IMR-90 (cell line): ENCODE data around the gene PLXND1. TPM values are rescaled to one million over a fixed set of nuclear protein-coding genes. Genes with fewer than 3 reads are reported as not detected.

Source experiments
- ATAC-seq: fragments of 200-7000 bp; cut with Tn5 transposase; 2 replicates; pipeline ENCODE4 v1.9.1; 2020; ENCODE audit warnings: low read depth, mild to moderate bottlenecking, moderate library complexity
- BruUV-seq: library from RNA; stranded (reverse); fragments of 400-500 nt; replicated peaks from 2 replicates; lab custom pipeline; 2021; lab: Mats Ljungman, UMichigan
- CTCF ChIA-PET: fragments of 300-600 bp; formaldehyde crosslinking; extraction: SDS; loops from one replicate; lab custom pipeline; 2021; ENCODE audit warnings: antibody characterized with exemption; lab: Yijun Ruan, JAX
- POLR2A ChIA-PET: fragments of 300-600 bp; sonication (Branson Sonifier 250); formaldehyde crosslinking; loops from one replicate; lab custom pipeline; 2022; ENCODE audit warnings: antibody characterized with exemption; ENCODE audit not compliant: unreplicated experiment; lab: Charles Lee
- DNase-seq: peaks from one replicate; pipeline ENCODE4 v3.0.0; 2013
- H2AFZ ChIP-seq: replicated peaks from 2 replicates; pipeline ENCODE3; 2013; ENCODE audit warnings: low read length, mild to moderate bottlenecking; ENCODE audit not compliant: poor library complexity
- H2AK5ac ChIP-seq: 2 replicates; pipeline ENCODE4 v1.6.1; 2013; ENCODE audit warnings: low read depth, low read length, inconsistent platforms
- H2AK9ac ChIP-seq: replicated peaks from 2 replicates; pipeline ENCODE3; 2013; ENCODE audit warnings: mild to moderate bottlenecking, low read depth, low read length, moderate library complexity; ENCODE audit not compliant: poor library complexity
- H2BK120ac ChIP-seq: 2 replicates; pipeline ENCODE4 v1.6.1; 2013; ENCODE audit warnings: low read depth, low read length, inconsistent platforms
- H2BK15ac ChIP-seq: 3 replicates; pipeline ENCODE4 v1.6.1; 2013; ENCODE audit warnings: low read depth, low read length, inconsistent platforms
- H2BK20ac ChIP-seq: 2 replicates; pipeline ENCODE4 v1.6.1; 2013; ENCODE audit warnings: low read depth, mild to moderate bottlenecking, inconsistent platforms, low read length, moderate library complexity
- H2BK5ac ChIP-seq: 2 replicates; pipeline ENCODE4 v1.6.1; 2013; ENCODE audit warnings: mild to moderate bottlenecking, low read depth, low read length, inconsistent platforms; ENCODE audit not compliant: poor library complexity, severe bottlenecking
- H3K14ac ChIP-seq: replicated peaks from 2 replicates; pipeline ENCODE4 v1.6.1; 2013; ENCODE audit warnings: low read depth, low read length, inconsistent platforms
- H3K18ac ChIP-seq: 2 replicates; pipeline ENCODE4 v1.6.1; 2013; ENCODE audit warnings: low read depth, low read length, control low read depth
- H3K23ac ChIP-seq: 2 replicates; pipeline ENCODE4 v1.6.1; 2013; ENCODE audit warnings: low read depth, low read length, inconsistent platforms
- H3K27ac ChIP-seq: 2 replicates; pipeline ENCODE4 v1.5.1; 2013; ENCODE audit warnings: mild to moderate bottlenecking, control low read depth, low read length; ENCODE audit not compliant: insufficient read depth
- H3K27me3 ChIP-seq: 2 replicates; pipeline ENCODE4 v1.6.1; 2013; ENCODE audit warnings: low read length; ENCODE audit not compliant: control insufficient read depth, insufficient read depth
- H3K36me3 ChIP-seq: 2 replicates; pipeline ENCODE4 v1.6.1; 2013; ENCODE audit warnings: low read length, mixed read lengths; ENCODE audit not compliant: control insufficient read depth, insufficient read depth
- H3K4ac ChIP-seq: 2 replicates; pipeline ENCODE4 v1.6.1; 2013; ENCODE audit warnings: low read depth, low read length, inconsistent platforms
- H3K4me1 ChIP-seq: 2 replicates; pipeline ENCODE4 v1.6.1; 2013; ENCODE audit warnings: low read length, mixed read lengths; ENCODE audit not compliant: control insufficient read depth, insufficient read depth
- H3K4me2 ChIP-seq: 2 replicates; pipeline ENCODE4 v1.6.1; 2013; ENCODE audit warnings: low read depth, mild to moderate bottlenecking, control low read depth, low read length, moderate library complexity
- H3K4me3 ChIP-seq: 2 replicates; pipeline ENCODE4 v1.5.1; 2013; ENCODE audit warnings: low read depth, mild to moderate bottlenecking, control low read depth, low read length, moderate library complexity; ENCODE audit not compliant: insufficient read depth
- H3K56ac ChIP-seq: 2 replicates; pipeline ENCODE4 v1.6.1; 2013; ENCODE audit warnings: low read length, inconsistent platforms; ENCODE audit not compliant: insufficient read depth; ENCODE audit errors: extremely low read depth
- H3K79me1 ChIP-seq, 2 experiments: 2 replicates each; pipeline ENCODE4 v1.6.1; 2013; ENCODE audit warnings: low read length in 2 of 2, inconsistent platforms in 1 of 2, low read depth in 1 of 2
- H3K9ac ChIP-seq: 2 replicates; pipeline ENCODE4 v1.6.1; 2013; ENCODE audit warnings: low read depth, low read length, control low read depth
- H3K9me1 ChIP-seq: 2 replicates; pipeline ENCODE4 v1.6.1; 2013; ENCODE audit warnings: low read length, inconsistent platforms; ENCODE audit not compliant: insufficient read depth
- H3K9me3 ChIP-seq: 2 replicates; pipeline ENCODE4 v1.6.1; 2013; ENCODE audit warnings: low read length; ENCODE audit not compliant: control insufficient read depth, insufficient read depth
- H4K20me1 ChIP-seq: 2 replicates; pipeline ENCODE4 v1.6.1; 2013; ENCODE audit warnings: low read length, inconsistent platforms; ENCODE audit not compliant: insufficient read depth
- H4K5ac ChIP-seq: 2 replicates; pipeline ENCODE4 v1.6.1; 2013; ENCODE audit warnings: mild to moderate bottlenecking, low read depth, low read length, control low read depth
- H4K8ac ChIP-seq, 2 experiments: 2 replicates each; pipeline ENCODE4 v1.6.1; 2013; ENCODE audit warnings: low read depth in 2 of 2, low read length in 2 of 2, control low read depth in 1 of 2, inconsistent platforms in 1 of 2
- H4K91ac ChIP-seq: 2 replicates; pipeline ENCODE4 v1.6.1; 2013; ENCODE audit warnings: low read depth, low read length, inconsistent platforms; ENCODE audit not compliant: insufficient read depth
- BHLHE40 ChIP-seq: fragments of 150-350 bp; IDR thresholded peaks from 2 replicates; pipeline ENCODE4 v1.6.1; 2016; ENCODE audit warnings: mild to moderate bottlenecking, low read depth, low read length
- CEBPB ChIP-seq: IDR thresholded peaks from 2 replicates; pipeline ENCODE4 v1.6.1; 2012; ENCODE audit warnings: low read depth, low read length, improper control_type of control experiment
- CHD1 ChIP-seq: IDR thresholded peaks from 2 replicates; pipeline ENCODE4 v1.6.1; 2012; ENCODE audit warnings: low read depth, low read length, improper control_type of control experiment
- FOS ChIP-seq: fragments of 150-350 bp; IDR thresholded peaks from 2 replicates; pipeline ENCODE4 v1.6.1; 2016; ENCODE audit warnings: low read depth, low read length
- MAFK ChIP-seq: IDR thresholded peaks from 2 replicates; pipeline ENCODE4 v1.6.1; 2012; ENCODE audit warnings: low read depth, low read length, improper control_type of control experiment
- MAZ ChIP-seq: IDR thresholded peaks from 2 replicates; pipeline ENCODE4 v1.6.1; 2012; ENCODE audit warnings: low read depth, mild to moderate bottlenecking, low read length, improper control_type of control experiment, moderate library complexity, borderline replicate concordance
- MXI1 ChIP-seq: IDR thresholded peaks from 2 replicates; pipeline ENCODE4 v1.6.1; 2012; ENCODE audit warnings: low read depth, mild to moderate bottlenecking, low read length, moderate library complexity, borderline replicate concordance
- NFE2L2 ChIP-seq: fragments of 150-350 bp; IDR thresholded peaks from 2 replicates; pipeline ENCODE4 v1.6.1; 2016; ENCODE audit warnings: low read depth, mild to moderate bottlenecking, low read length
- POLR2A ChIP-seq: IDR thresholded peaks from 2 replicates; pipeline ENCODE4 v1.6.1; 2012; ENCODE audit warnings: mild to moderate bottlenecking, low read depth, low read length
- RAD21 ChIP-seq: IDR thresholded peaks from 2 replicates; pipeline ENCODE4 v1.6.1; 2012; ENCODE audit warnings: low read length, improper control_type of control experiment
- RCOR1 ChIP-seq: IDR thresholded peaks from 2 replicates; pipeline ENCODE4 v1.6.1; 2012; ENCODE audit warnings: mild to moderate bottlenecking, low read length, improper control_type of control experiment; ENCODE audit not compliant: insufficient replicate concordance
- RFX5 ChIP-seq: IDR thresholded peaks from 2 replicates; pipeline ENCODE4 v1.8.0; 2012; ENCODE audit warnings: low read depth, mild to moderate bottlenecking, low read length, moderate library complexity
- SMC3 ChIP-seq: fragments of 150-350 bp; IDR thresholded peaks from 2 replicates; pipeline ENCODE4 v1.6.1; 2016; ENCODE audit warnings: low read depth, mild to moderate bottlenecking, antibody characterized with exemption, low read length, moderate library complexity
- WGBS, 2 experiments: methylation state at CpG; one replicate each; pipeline versions ENCODE4 v1.1.5 to v1.1.7; 2013; ENCODE audit warnings: missing lambda C conversion rate in 2 of 2; ENCODE audit not compliant: insufficient read length in 1 of 2; ENCODE audit errors: extremely low coverage in 2 of 2; 5-methylcytosine and 5-hydroxymethylcytosine counted together
- dilution Hi-C: fragments of 300-500 bp; cut with HindIII; formaldehyde crosslinking; loops from one replicate; pipeline ENCODE4 v1.14.3; 2018; ENCODE audit warnings: low sequenced_read_pairs; ENCODE audit not compliant: unreplicated experiment
- in situ Hi-C: fragments of 300-500 bp; cut with MboI; formaldehyde crosslinking; loops from 3 replicates; pipeline ENCODE4 v1.14.3; 2019; ENCODE audit warnings: low sequenced_read_pairs, inconsistent platforms, mixed read lengths
- intact Hi-C: fragments of 100-400 bp; cut with micrococcal nuclease; formaldehyde crosslinking; loops from 2 replicates; pipeline ENCODE4 v1.10.0; 2022
- polyA plus RNA-seq, 3 experiments: library from polyadenylated mRNA; depleted of rRNA; stranded (reverse); fragments of >200 nt; gene quantifications; 2 replicates each; pipeline ENCODE4 v1.2.3, GENCODE V29; 2012; ENCODE audit warnings: low replicate concordance in 1 of 3
- total RNA-seq: library from RNA; depleted of rRNA; stranded (reverse); fragments of >200 nt; gene quantifications from 2 replicates; pipeline ENCODE4 v1.2.3, GENCODE V29; 2012
- TF ChIP-seq, protein P1 (sequence below): fragments of 150-350 bp; IDR thresholded peaks from 2 replicates; pipeline ENCODE4 v1.6.1; 2016; ENCODE audit warnings: low read depth, mild to moderate bottlenecking, low read length, moderate library complexity, borderline replicate concordance
- TF ChIP-seq, protein P2 (sequence below): conservative IDR thresholded peaks from 2 replicates; pipeline ENCODE4 v1.5.1; 2012; ENCODE audit warnings: mild to moderate bottlenecking, low read depth, low read length, improper control_type of control experiment
- TF ChIP-seq, protein P3 (sequence below): fragments of 150-350 bp; IDR thresholded peaks from 2 replicates; pipeline ENCODE4 v1.6.1; 2017; ENCODE audit warnings: mild to moderate bottlenecking, antibody characterized with exemption, low read length, low read depth

The PLXND1 gene
- total and polyA plus RNA-seq, 2 of the 4 experiments (the other 2 are of a cell fraction), result 19.2 to 67.1 TPM

DNA sequence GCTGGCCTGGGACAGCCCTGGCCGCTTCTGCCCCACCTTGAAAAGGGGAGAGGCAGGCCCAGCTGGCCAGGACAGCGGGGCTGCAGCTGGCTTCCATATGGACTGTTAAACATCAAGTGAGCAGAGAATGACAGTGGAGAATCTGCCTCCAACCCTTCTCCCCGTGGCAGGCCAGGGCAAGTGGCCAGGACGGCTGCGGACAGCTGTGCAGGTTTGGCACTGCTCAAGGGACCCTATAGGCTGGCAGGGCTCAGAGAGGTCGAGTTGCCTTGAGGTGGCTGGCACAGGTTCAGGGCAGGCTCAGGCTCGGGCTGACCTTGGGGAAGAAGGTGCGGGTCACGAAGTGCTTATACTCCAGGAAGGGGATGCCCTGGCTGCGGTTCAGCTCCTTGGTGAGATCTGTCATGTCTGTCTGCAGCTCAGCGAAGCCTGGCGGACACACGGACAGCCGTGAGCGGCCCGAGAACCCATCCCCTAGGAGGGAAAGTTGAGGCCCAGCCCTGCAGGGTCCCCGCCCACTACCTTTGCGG, 39.2 kb downstream of the PLXND1 start:
- no peak overlapping the region for H4K8ac ChIP-seq
- BruUV-seq, result no TSS peak
- CTCF ChIA-PET, result no interaction called here
- H3K18ac ChIP-seq, result no peak overlapping the region
- no peak overlapping the region for H3K4me2 ChIP-seq
- no peak overlapping the region for H3K27ac ChIP-seq
- H3K27me3 ChIP-seq, result no peaks in the 10 kb centered on the region
- H3K36me3 ChIP-seq, result peaks cover 46% of the 10 kb centered on the region
- no peak overlapping the region for H2BK120ac ChIP-seq
- H3K14ac ChIP-seq, result no peak overlapping the region
- 83% methylated on average over 13 of the region's 18 CpGs; no CpG with 5 or more reads in 1 of the 2 experiments for WGBS, 2 experiments
- TF ChIP-seq SMC3 (no peak), NFE2L2 (no peak), RAD21 (no peak), BHLHE40 (no peak), POLR2A (no peak), MAFK (no peak), CEBPB (no peak), RFX5 (no peak), CHD1 (no peak), MXI1 (no peak), RCOR1 (no peak), MAZ (no peak), FOS (no peak)
- TF ChIP-seq, protein P1, sequence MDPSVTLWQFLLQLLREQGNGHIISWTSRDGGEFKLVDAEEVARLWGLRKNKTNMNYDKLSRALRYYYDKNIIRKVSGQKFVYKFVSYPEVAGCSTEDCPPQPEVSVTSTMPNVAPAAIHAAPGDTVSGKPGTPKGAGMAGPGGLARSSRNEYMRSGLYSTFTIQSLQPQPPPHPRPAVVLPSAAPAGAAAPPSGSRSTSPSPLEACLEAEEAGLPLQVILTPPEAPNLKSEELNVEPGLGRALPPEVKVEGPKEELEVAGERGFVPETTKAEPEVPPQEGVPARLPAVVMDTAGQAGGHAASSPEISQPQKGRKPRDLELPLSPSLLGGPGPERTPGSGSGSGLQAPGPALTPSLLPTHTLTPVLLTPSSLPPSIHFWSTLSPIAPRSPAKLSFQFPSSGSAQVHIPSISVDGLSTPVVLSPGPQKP, result no peak
- TF ChIP-seq, protein P2, sequence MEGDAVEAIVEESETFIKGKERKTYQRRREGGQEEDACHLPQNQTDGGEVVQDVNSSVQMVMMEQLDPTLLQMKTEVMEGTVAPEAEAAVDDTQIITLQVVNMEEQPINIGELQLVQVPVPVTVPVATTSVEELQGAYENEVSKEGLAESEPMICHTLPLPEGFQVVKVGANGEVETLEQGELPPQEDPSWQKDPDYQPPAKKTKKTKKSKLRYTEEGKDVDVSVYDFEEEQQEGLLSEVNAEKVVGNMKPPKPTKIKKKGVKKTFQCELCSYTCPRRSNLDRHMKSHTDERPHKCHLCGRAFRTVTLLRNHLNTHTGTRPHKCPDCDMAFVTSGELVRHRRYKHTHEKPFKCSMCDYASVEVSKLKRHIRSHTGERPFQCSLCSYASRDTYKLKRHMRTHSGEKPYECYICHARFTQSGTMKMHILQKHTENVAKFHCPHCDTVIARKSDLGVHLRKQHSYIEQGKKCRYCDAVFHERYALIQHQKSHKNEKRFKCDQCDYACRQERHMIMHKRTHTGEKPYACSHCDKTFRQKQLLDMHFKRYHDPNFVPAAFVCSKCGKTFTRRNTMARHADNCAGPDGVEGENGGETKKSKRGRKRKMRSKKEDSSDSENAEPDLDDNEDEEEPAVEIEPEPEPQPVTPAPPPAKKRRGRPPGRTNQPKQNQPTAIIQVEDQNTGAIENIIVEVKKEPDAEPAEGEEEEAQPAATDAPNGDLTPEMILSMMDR, result no peak
- TF ChIP-seq, protein P3, sequence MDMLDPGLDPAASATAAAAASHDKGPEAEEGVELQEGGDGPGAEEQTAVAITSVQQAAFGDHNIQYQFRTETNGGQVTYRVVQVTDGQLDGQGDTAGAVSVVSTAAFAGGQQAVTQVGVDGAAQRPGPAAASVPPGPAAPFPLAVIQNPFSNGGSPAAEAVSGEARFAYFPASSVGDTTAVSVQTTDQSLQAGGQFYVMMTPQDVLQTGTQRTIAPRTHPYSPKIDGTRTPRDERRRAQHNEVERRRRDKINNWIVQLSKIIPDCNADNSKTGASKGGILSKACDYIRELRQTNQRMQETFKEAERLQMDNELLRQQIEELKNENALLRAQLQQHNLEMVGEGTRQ, result no peak
- no peak overlapping the region for H4K91ac ChIP-seq
- no peak overlapping the region for H4K5ac ChIP-seq
- ATAC-seq (no peak), DNase-seq (no peak)
- no peak overlapping the region for H3K56ac ChIP-seq
- no peaks in the 10 kb centered on the region; a peak in 1 of 4 replicates for H3K79me1 ChIP-seq
- no peak overlapping the region for H3K9ac ChIP-seq
- in situ Hi-C loops (no loop called here), intact Hi-C loops (no loop called here), dilution Hi-C loops (no loop called here)
- H2AK5ac ChIP-seq, result peak overlapping the region; percentile 43; the same call in 1 of the 2 replicates
- no peak overlapping the region for H2BK5ac ChIP-seq
- H3K9me1 ChIP-seq, result peaks cover 4% of the 10 kb centered on the region; the same call in 1 of the 2 replicates
- no peak overlapping the region for H2BK20ac ChIP-seq
- peaks cover 2% of the 10 kb centered on the region; the same call in 1 of the 2 replicates for H3K4me1 ChIP-seq
- no peak overlapping the region for H2BK15ac ChIP-seq
- no peak overlapping the region for H3K4me3 ChIP-seq
- H3K4ac ChIP-seq, result no peak overlapping the region
- no peak overlapping the region for H2AK9ac ChIP-seq
- no peaks in the 10 kb centered on the region for H4K20me1 ChIP-seq
- no peak overlapping the region for H3K23ac ChIP-seq
- H3K9me3 ChIP-seq, result no peaks in the 10 kb centered on the region
- POLR2A ChIA-PET, result no interaction called here
- H2AFZ ChIP-seq, result peak overlapping the region; percentile 14
